Epithelial cell of proximal tubule (primary cell): Measurements from ENCODE around the gene CHFR. TPM values are rescaled to one million over a fixed set of nuclear protein-coding genes. Genes with fewer than 3 reads are reported as not detected.

Source experiments
- DNase-seq: peaks from one replicate; pipeline ENCODE4 v3.0.0-alpha.2; 2011; ENCODE audit warnings: low read depth
- H3K4me3 ChIP-seq: 2 replicates; pipeline ENCODE4 v1.5.1; 2011; ENCODE audit warnings: low read depth, mild to moderate bottlenecking, low read length
- CTCF ChIP-seq: conservative IDR thresholded peaks from 2 replicates; pipeline ENCODE4 v1.5.1; 2012; ENCODE audit warnings: low read depth, mild to moderate bottlenecking, low read length
- total RNA-seq: library from RNA; depleted of rRNA; stranded (reverse); fragments of >200 nt; gene quantifications from 2 replicates; pipeline ENCODE4 v1.2.3, GENCODE V29; 2015

Gene CHFR
- total RNA-seq, 1 donor from 2014 or later, result 26.2 TPM

GRCh38 chr12:132833341-132833740 is 54.1 kb downstream of the CHFR start:
- no peak for TF ChIP-seq CTCF
- H3K4me3 ChIP-seq, result no peak overlapping the region
- no peak for DNase-seq

GRCh38 chr12:132831771-132832170 is 55.6 kb downstream of the CHFR start:
- H3K4me3 ChIP-seq, result no peak overlapping the region
- TF ChIP-seq CTCF, result no peak
- DNase-seq, result no peak

- DNase-seq, result peak; percentile 55
- no peak for TF ChIP-seq CTCF
- peak within 1 kb of the TSS; percentile 98 for H3K4me3 ChIP-seq
These were observed 58.5 kb downstream of the CHFR start, which contains the start of gene GOLGA3 for GRCh38 chr12:132828706-132829534. Gene GOLGA3 (minus strand): TSS chr12:132828869. CDS start chr12:132822128, 6,741 bp downstream.

GRCh38 chr12:132827763-132828703 is 59.4 kb downstream of the CHFR start:
- DNase-seq, result peak; percentile 31
- peak overlapping the region; percentile 98 for H3K4me3 ChIP-seq
- TF ChIP-seq CTCF, result no peak

- H3K4me3 ChIP-seq, result no peak overlapping the region
- TF ChIP-seq CTCF, result no peak
- DNase-seq, result no peak
These were observed 61.5 kb downstream of the CHFR start for GRCh38 chr12:132825861-132826260.

GRCh38 chr12:132825089-132825488 is 62.3 kb downstream of the CHFR start:
- no peak overlapping the region for H3K4me3 ChIP-seq
- no peak for DNase-seq
- no peak for TF ChIP-seq CTCF
